Upper lobe of left lung (tissue), 6 donors: ENCODE results near the gene PARVA. TPM values are rescaled to one million over a fixed set of nuclear protein-coding genes. Genes with fewer than 3 reads are reported as not detected.

Experiments
- ATAC-seq, 2 donors: fragments of 200-7000 bp; cut with Tn5 transposase; one replicate each; pipeline ENCODE4 v1.9.1; 2022; ENCODE audit warnings: mild to moderate bottlenecking in 2 of 2, moderate library complexity in 2 of 2; ENCODE audit not compliant: low FRiP score in 2 of 2
- DNase-seq, 2 donors: peaks; one replicate each; pipeline ENCODE4 v3.0.0-alpha.2; 2019 to 2020
- H3K27ac ChIP-seq, 4 donors: fragments of 200-600 bp; sonication (generic); one replicate each; pipeline ENCODE4 v1.5.1; 2016 to 2019
- H3K27me3 ChIP-seq, 4 donors: fragments of 200-600 bp; sonication (generic); one replicate each; pipeline ENCODE4 v1.5.1; 2017 to 2019
- H3K36me3 ChIP-seq, 4 donors: fragments of 200-600 bp; sonication (generic); one replicate each; pipeline ENCODE4 v1.5.1; 2016 to 2019
- H3K4me1 ChIP-seq, 4 donors: fragments of 200-600 bp; sonication (generic); one replicate each; pipeline ENCODE4 v1.5.1; 2018 to 2019
- H3K4me3 ChIP-seq, 4 donors: fragments of 200-600 bp; sonication (generic); one replicate each; pipeline ENCODE4 v1.5.1; 2017 to 2019; ENCODE audit warnings: mild to moderate bottlenecking in 2 of 4, moderate library complexity in 1 of 4
- H3K9me3 ChIP-seq, 4 donors: fragments of 200-600 bp; sonication (generic); one replicate each; pipeline ENCODE4 v1.5.1; 2018 to 2019
- CTCF ChIP-seq, 6 experiments: fragments of 450-650 bp in 4 of 6; fragments of 200-600 bp in 2 of 6; sonication (generic) in 2 of 6; IDR thresholded peaks; one replicate each; pipeline ENCODE4 v1.5.1; 2016 to 2019; ENCODE audit warnings: antibody characterized with exemption in 6 of 6
- EP300 ChIP-seq, 4 donors: sonication (generic); formaldehyde crosslinking; IDR thresholded peaks; one replicate each; pipeline ENCODE4 v1.5.1; 2017; ENCODE audit warnings: antibody characterized with exemption in 4 of 4, control low read depth in 2 of 4
- POLR2A ChIP-seq, 4 donors: fragments of 450-650 bp; IDR thresholded peaks; one replicate each; pipeline ENCODE4 v1.5.1; 2016 to 2017; ENCODE audit warnings: antibody characterized with exemption in 4 of 4, mild to moderate bottlenecking in 2 of 4
- POLR2AphosphoS5 ChIP-seq, 2 donors: sonication (generic); formaldehyde crosslinking; IDR thresholded peaks; one replicate each; pipeline ENCODE4 v1.5.1; 2017; ENCODE audit warnings: antibody characterized with exemption in 2 of 2
- WGBS, 2 donors: methylation state at CpG; one replicate each; pipeline ENCODE4 v1.1.5; 2017 to 2018; 5-methylcytosine and 5-hydroxymethylcytosine counted together
- total RNA-seq, 6 donors: library from RNA; depleted of rRNA in 4 of 6; stranded (reverse); fragments of >200 nt in 4 of 6; gene quantifications; one replicate each; pipeline versions ENCODE4 v1.1.0 to v1.2.1, GENCODE V29; 2016 to 2021
- donor health status: DM: no; HTN: no; CAD: no; lungs with moderate emphysema.
- donor health status: DM: no; HTN: yes; CAD: no; lungs with severe emphysema.

The PARVA gene
- total RNA-seq, 6 donors from 2014 or later = 36.7 to 73.5 (median 58.0) TPM

- TF ChIP-seq CTCF (IDR thresholded peaks at IDR 0.05) (no peak), EP300 (IDR thresholded peaks at IDR 0.05) (no peak), POLR2A (IDR thresholded peaks at IDR 0.05) (no peak), POLR2AphosphoS5 (IDR thresholded peaks at IDR 0.05) (no peak)
- DNase-seq (peak in 1 of 2 donors; percentile 59), ATAC-seq (peak in 1 of 2 donors; percentile 17)
- Histone ChIP-seq H3K27ac (peak overlapping the region in 3 of 4 donors; percentile 24 to 66 (median 64)), H3K9me3 (no peaks in the 10 kb centered on the region), H3K36me3 (no peaks in the 10 kb centered on the region), H3K4me1 (peaks cover 17 to 41% (median 33%) of the 10 kb centered on the region in 4 donors), H3K27me3 (no peaks in the 10 kb centered on the region), H3K4me3 (no peak overlapping the region)
- WGBS, 2 donors = 64% methylated on average over 8 to 10 of the region's 10 CpGs
These were observed 32.8 kb downstream of the PARVA start for GRCh38 chr11:12410006-12410728.

- Histone ChIP-seq H3K9me3 (no peaks in the 10 kb centered on the region), H3K4me3 (no peak overlapping the region), H3K36me3 (no peaks in the 10 kb centered on the region), H3K27ac (peak overlapping the region in 2 of 4 donors; percentile 9 to 66), H3K4me1 (peaks cover 17 to 43% (median 33%) of the 10 kb centered on the region in 4 donors), H3K27me3 (no peaks in the 10 kb centered on the region)
- DNase-seq (no peak), ATAC-seq (no peak)
- 95 to 98% methylated on average over 3 of the region's 3 CpGs for WGBS, 2 donors
- no peak for TF ChIP-seq POLR2AphosphoS5 (IDR thresholded peaks at IDR 0.05)
- TF ChIP-seq POLR2A (IDR thresholded peaks at IDR 0.05) = no peak
- no peak for TF ChIP-seq EP300 (IDR thresholded peaks at IDR 0.05)
- TF ChIP-seq CTCF (IDR thresholded peaks at IDR 0.05) = no peak
These were observed 34.0 kb downstream of the PARVA start for GRCh38 chr11:12411393-12411792.

- Histone ChIP-seq H3K36me3 (no peaks in the 10 kb centered on the region), H3K4me1 (peaks cover 17 to 43% (median 33%) of the 10 kb centered on the region in 4 donors), H3K9me3 (no peaks in the 10 kb centered on the region), H3K4me3 (no peak overlapping the region), H3K27me3 (no peaks in the 10 kb centered on the region), H3K27ac (peak overlapping the region in 3 of 4 donors; percentile 47 to 60 (median 59))
- TF ChIP-seq EP300 (IDR thresholded peaks at IDR 0.05) (peak in 1 of 4 donors; percentile 10), CTCF (IDR thresholded peaks at IDR 0.05) (peak; percentile 41 to 70 (median 54)), POLR2AphosphoS5 (IDR thresholded peaks at IDR 0.05) (peak in 1 of 2 donors; percentile 11), POLR2A (IDR thresholded peaks at IDR 0.05) (no peak)
- ATAC-seq = peak; percentile 76 to 77
- WGBS, 2 donors = 39 to 45% methylated on average over 7 of the region's 7 CpGs
- DNase-seq = peak in 1 of 2 donors; percentile 50
These were observed 34.7 kb downstream of the PARVA start for GRCh38 chr11:12411806-12412727.

- Histone ChIP-seq H3K36me3 (no peaks in the 10 kb centered on the region), H3K27ac (peak overlapping the region in 2 of 4 donors; percentile 59 to 60), H3K9me3 (no peaks in the 10 kb centered on the region), H3K27me3 (no peaks in the 10 kb centered on the region), H3K4me1 (peaks cover 17 to 46% (median 35%) of the 10 kb centered on the region in 4 donors), H3K4me3 (no peak overlapping the region)
- DNase-seq (no peak), ATAC-seq (no peak)
- TF ChIP-seq CTCF (IDR thresholded peaks at IDR 0.05) (no peak), EP300 (IDR thresholded peaks at IDR 0.05) (no peak)
- WGBS, 2 donors = 59 to 62% methylated on average over 9 of the region's 9 CpGs
These were observed 36.0 kb downstream of the PARVA start for GRCh38 chr11:12413141-12414052.
